GM19395 (cell line): ENCODE results near the gene EDEM1.
"Not testable (repeated sequence)": the region's sequence is repeated elsewhere in the genome, so short reads cannot be mapped to it uniquely, and the experiment has no call there.

Experiments
- ATAC-seq: cut with Tn5 transposase; IDR thresholded peaks from one replicate; pipeline ENCODE4 v1.9.1; 2021; ENCODE audit warnings: mild to moderate bottlenecking, moderate library complexity; ENCODE audit not compliant: unreplicated experiment

EDEM1 gene

DNA sequence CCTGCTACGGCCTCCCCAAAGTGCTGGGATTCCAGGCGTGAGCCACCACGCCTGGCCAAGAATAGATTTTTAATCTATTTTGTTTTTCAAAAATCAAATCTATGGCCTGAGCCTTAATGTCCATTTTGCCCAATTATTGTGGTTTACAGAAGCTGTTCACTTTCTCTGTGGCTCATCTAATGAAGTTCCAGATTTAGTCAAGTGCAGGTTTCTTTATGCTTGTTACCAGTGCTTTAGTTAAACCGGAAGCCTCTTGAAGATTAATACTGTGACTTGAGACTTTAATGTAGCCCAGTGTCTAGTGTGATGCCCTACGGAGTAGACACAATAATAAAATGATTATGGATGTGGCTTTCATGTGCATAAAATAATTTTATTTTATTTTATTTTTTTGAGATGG lies 16.5 kb upstream of the EDEM1 start:
- ATAC-seq = no peak

DNA sequence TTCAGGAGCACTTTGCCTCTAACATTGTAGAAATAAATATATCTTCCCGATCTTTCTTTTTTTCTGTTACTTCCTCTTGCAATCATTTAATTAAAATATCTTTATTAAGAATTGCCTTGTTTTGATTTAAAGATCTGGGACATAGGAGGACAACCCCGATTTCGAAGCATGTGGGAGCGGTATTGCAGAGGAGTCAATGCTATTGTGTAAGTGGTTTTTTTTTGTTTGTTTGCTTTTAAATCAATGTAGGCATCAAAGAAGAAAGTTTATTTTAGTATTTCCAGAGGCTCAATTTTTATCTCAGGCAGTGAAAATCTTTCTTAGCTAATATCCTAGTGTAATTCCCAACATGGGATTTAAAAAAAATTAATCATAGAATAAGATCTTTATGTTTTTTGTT lies 15.5 kb upstream of the EDEM1 start:
- ATAC-seq = no peak

DNA sequence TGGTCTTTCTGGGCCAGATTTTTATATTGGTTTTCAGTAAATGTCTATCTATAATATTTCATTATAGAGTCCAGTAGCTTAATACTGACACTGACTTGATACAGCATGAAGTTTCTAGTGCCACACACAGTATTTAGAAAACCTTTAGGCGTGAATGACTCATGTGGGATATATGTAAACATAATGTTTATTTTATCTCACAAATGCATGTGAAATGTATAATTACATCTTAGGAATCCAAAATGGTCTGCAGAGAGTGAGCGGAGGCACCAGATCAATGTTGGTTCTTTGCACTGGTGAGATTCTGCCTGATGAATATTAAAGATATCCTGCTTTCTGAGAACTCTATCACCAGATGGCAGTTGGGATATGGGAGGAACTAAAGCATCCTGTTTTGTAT lies 8.5 kb upstream of the EDEM1 start:
- not testable (repeated sequence) for ATAC-seq

DNA sequence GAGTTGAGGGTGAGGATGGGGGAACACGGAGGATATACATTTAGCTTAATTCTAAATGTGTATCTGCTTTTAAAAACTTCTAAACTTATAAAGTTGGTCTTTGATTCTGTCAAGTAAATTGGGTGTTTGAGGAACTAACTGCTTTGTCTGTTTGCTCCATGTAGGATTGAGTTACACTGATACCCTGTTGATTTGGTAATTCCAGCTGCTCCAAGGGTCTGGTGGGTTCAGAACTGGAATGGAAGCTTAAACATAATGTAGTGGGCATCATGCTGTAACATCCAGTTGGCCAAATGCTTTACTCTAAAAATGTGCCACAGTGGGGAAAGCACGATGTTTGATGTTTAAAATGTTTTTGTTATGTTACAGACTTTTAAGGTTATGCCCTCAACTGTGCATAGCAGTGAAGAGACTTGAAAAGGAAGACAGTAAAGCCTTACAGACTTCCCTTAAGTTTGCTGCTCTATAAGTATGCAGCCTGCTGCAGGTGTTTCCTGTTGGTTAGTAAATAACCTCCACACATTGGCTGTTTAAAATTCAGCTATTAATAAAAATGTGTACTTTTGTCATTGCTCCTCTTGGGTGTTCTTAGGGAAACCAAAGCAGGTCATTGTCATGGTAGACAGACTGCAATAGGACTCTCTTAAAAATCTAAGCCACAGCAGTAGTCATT lies 5.9 kb upstream of the EDEM1 start:
- ATAC-seq = peak; percentile 73

DNA sequence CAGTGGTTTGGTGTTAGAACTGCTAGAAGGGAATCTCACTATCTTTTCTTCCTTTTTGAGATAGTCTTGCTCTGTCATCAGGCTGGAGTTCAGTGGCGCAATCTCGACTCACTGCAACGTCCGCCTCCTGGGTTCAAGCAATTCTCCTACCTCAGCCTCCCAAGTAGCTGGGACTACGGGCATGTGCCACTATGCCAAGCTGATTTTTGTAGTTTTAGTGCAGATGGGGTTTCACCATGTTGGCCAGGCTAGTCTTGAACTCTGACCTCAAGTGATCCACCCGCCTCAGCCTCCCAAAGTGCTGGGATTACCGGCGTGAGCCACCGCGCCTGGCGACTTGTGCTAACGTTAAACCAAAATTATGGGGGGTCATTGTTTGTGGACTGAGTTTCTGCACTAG lies 3.8 kb upstream of the EDEM1 start:
- not testable (repeated sequence) for ATAC-seq

DNA sequence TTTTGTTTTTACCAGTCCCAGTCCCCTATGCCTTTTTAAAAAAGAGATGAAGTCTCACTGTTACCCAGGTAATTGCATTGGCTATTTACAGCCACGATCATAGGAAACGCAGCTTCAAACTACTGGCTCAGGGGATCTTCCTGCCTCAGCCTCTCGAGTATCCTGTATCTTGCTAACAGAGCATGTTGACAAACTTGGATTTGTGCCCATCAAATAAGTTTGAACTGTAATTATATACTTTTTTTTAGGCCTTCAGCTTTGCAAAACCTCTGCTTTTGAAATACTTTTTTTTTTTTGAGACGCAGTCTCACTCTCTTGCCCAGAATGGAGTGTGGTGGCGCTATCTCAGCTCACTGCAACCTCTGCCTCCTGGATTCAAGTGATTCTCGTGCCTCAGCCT lies 3.0 kb upstream of the EDEM1 start:
- ATAC-seq = no peak

DNA sequence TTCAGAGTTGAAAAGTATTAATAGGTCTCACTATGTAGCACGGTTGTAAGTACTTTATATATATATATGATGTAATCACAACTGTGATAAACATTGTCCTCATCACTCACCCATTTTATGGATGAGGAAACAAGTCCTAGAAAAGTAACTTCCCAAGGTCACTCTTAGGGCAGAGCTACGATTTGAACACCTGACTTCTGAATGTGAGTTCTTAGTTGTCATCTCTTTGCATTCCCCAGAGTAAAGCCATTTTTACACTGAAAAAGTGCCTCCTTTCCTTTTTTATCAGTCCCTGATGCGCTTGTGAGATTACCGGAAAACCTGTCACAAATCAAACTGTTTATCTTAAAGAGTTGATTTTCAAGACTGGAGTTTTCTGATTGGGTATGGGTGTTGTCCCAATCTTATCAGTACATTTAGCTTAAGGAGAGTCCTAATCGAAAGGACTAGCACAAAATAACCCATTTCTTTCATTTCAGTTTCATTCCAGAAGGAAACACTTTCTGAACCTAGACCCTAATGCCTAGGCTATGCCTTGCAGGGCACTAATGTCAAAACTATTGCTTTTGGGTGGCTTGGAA lies 2.3 kb upstream of the EDEM1 start:
- no peak for ATAC-seq

DNA sequence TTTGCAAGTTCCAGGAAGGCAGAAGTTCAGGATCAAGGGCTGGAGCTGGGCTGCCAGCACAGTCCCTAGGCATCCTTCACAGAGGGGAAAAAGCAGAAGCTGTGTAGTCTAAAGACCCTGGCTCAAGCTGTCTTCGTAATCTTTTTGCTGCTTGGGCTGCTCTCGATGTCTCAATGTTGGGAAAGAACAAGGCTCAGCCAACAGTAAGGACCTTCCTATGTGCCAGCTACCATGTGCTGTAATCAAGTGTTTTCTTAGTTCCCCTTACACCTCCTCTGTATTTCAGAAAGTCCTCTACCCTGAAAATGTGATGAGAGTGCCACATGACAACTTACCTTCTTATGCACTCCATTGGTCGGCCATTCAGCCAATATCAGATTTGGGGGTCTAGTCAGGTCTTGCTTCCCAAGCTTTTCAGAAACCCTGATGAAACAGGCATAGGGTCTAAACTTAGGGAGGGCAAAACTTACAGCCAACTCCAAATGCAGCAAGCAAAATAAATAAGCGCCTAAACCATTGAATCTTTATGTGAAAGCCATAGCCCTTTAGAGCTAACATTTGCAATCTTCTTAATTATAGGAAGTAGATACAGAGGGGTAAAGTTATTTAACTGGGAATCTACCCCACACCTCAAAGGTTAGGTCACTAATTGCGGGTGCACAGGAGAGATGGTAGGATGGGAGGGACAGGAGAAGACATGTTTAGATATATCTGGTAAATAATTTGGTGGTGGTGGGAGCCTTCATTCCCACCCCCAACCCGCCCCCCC lies 1.2 kb upstream of the EDEM1 start:
- peak; percentile 19 for ATAC-seq

DNA sequence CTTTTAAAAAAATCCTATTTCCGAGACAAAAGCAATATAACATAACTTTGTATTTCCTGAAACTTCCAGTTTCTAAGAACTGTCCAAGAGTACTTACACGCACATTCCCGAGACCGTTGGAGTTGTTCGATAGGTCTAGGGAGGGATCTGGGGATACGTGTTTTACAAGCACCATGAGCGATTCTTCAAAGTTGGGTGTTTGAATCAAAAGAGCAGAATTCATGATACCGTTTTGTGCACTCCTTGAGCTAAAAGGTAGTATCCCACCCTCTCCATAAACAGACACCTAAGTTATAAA lies 700 bp upstream of the EDEM1 start:
- no peak for ATAC-seq

DNA sequence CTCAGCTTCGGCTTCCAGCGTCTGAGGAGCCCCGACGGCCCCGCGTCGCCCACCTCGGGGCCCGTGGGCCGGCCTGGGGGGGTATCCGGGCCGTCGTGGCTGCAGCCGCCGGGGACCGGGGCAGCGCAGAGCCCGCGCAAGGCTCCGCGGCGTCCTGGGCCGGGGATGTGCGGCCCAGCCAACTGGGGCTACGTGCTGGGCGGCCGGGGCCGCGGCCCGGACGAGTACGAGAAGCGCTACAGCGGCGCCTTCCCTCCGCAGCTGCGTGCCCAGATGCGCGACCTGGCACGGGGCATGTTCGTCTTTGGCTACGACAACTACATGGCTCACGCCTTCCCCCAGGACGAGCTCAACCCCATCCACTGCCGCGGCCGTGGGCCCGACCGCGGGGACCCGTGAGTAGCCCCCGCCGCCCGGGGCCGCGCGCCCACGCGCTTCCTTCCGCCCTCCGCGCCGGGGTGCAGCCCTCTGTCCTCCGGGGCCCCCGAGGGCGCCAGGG lies 462 bp downstream of the EDEM1 start:
- peak; percentile 11 for ATAC-seq

DNA sequence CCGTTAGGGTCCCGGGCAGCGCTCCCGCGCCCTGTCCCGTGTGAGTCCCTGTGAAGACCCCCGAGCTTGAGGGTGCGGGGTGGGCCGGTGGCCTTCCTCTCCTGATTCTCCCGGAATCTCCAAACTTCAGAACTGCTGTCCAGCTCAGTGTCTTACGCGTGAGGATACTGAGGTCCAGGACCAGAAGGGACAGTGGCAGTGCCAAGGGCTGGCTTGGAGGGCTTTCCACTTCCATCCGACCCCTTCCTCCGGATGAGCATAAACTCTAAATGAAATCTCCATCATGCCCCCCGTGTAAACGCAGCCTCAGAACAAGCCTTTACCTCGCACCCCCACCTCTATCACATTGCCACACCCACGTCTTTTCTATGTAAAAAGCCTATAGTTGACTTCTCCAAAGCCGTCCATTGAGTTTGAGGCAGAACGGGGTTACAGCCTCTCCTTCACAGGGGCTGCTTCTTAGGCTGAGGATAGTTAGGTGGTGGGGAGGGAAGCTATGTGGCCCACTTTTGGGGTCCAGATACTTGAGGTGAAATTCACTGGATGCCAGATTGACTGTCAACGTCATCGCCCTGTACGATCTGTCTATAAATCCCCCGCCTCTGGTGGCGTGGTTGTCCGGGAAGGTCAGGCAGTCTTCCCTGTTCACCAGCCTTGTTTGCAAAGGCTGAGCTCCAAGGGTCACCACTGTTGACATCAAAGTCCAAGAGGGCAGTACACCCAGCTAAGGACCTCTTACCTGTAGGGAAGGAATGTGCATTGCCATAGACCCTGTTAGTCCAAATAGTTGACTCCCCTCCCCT lies 1.1 kb downstream of the EDEM1 start:
- ATAC-seq = no peak

DNA sequence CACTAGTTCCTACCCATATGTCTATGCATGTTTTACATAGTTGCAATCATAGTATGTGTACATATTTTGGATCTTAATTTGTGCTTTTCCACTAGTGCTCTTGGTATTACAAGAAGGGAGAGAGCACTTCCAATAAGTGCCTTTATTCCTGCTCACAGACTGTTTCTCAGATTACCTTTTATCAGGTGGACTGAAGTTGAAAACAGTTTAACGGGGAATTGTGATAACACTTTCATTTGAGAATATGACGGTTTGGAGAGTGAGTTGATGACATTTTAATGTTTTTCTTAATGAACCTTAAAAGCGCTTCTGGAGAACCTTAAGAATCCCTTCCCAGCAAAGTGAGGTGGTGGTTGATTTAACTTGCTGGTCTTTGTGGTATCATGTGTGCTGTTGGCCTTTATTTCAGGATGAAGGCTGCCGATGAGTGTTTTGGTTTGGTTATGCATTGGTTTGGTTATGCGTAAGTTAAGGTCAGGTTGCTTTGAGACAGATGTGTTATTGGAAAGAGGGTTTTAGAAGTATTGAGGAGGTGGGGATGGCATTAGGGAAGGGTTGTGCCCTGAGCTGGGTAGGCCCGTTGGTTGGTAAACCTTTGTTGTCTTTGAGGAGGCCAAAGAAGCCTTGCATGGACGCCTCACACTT lies 2.8 kb downstream of the EDEM1 start:
- ATAC-seq = no peak

DNA sequence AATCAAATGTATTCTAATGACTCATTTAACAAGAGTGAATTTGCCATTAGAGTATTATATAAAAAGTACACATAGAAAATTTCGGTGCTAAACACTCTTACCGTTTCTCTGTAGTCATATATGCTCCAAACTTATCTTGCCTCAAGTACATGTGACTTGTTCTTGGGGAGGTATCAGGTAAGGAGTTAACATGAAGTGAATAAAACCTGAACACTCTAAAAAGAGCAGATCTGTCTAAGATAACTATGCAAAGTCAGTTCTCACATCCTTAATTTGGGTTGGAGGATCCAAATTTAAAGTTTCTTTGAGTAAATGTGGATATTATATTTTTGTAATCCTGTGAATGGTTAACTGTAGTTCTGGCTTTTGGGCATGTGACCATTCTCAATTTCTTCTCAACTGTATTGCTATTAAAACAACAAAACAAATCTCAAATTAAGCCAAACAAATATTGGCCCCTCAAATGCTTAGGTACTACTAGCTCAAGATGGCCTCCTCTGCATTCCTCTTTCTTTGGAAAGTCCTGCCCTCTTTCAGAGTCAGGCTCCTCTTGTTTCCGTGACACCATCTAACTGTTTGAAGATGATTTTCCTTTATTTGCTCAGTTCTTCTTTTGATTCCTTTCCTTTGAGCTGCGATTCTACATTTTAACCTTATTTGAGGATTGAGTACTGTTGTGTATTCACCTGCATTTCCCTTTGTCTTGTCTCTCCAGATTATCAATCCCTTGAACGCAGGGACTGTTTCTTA lies 4.2 kb downstream of the EDEM1 start:
- peak; percentile 16 for ATAC-seq

DNA sequence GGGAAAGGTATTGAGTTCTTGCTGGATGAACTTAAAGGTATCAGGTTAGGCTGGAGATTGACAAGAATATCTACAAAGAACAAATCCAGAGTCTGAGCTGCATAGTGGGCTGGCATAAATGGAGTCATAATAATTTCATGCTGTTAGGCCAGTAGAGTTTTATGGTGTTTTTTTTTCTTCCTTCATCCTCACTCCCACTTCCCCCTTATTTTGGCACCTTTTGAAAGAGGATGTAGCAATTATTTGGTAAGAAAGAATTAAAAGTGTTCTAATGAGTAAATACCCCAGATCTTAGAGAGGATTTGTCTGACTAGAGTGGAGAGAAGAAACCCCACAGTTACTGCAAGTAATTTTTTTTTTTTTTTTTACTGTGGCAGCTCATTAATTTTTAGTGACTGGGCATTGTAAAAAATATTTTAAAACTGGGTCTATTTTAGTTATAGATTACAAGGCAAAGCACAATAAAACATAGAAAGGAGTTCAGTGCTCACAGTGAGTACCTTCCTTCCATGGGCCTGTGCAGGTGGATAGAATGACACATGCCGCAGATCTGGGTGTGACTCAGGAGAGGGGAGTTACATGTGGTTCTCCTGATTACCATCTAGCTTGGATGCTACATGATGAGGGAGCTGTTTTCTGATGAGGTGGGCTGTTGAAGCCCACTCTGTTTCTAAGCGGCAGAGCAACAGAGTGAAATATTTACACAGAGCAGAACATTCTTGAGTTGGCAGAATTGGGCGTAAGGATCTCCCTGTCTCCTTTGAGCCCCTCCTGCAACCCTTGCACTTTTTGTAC lies 5.3 kb downstream of the EDEM1 start:
- ATAC-seq = no peak

DNA sequence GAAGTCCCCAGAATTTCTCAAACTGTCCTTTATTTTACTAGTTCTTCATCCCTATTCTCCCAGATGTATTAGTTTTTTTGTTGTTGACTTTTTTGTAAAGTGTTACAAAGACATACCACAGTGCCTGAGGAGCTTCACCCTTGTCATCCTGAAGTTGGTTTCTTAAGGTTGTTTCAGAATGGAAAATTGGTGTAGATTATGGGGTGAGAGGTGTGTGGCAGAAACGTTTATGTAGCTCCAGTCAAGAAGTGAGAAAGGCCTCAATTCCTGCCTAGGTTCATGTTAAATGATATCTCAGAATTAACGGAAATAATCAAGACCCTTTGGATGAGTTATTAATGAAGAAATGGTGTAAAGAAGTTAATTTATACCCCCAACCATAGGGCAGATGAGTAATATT lies 6.8 kb downstream of the EDEM1 start:
- no peak for ATAC-seq

DNA sequence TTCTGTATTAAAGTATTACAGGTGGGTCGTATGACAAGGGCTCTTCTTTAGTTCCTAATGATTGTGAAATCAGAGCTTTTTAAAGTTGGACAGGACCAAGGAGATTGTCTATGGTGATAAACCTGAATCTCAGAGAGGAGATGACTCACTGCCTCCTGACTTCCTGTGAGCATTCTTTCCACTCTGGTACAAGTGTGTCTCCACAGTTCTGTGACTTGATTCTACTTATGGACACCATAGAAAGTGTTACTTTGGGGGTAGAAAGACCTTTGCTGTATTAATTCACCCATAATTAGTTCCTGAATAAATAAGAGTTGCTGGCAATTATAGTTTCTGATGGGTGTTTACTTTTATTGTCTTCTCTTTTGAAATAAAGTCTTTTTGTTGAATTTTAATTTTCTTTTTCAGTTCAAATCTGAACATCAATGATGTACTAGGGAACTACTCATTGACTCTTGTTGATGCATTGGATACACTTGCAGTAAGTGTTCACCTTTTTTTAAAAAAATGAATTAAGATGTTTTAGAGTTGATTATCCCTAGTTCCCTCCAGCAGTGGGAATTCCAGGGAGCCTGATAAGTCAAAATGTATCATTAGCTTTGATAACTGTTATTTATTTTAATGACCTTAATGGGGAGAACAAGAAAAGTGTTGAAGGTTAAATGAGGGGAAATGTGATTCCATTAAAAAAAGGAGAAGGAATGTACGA lies 7.4 kb downstream of the EDEM1 start:
- peak; percentile 45 for ATAC-seq

DNA sequence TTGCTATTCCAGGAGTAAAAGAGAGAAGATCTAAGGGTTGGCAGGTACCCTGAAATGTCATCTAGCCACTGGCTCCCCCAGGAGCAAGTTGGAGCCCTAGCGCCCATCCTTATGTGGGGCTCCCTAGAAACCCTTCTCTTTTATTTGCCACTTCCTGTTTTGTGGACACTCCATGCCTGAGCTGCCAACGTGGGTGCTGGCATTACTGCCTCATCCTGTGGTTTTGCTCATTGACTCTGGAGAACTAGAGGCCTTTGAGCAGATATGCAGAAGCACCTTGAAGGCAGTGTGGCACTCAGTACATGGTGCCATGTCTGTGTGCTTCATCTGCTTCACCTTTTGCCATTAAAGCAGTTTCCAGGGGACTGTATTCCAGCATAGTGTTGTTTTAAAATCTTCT lies 8.1 kb downstream of the EDEM1 start:
- ATAC-seq = no peak

DNA sequence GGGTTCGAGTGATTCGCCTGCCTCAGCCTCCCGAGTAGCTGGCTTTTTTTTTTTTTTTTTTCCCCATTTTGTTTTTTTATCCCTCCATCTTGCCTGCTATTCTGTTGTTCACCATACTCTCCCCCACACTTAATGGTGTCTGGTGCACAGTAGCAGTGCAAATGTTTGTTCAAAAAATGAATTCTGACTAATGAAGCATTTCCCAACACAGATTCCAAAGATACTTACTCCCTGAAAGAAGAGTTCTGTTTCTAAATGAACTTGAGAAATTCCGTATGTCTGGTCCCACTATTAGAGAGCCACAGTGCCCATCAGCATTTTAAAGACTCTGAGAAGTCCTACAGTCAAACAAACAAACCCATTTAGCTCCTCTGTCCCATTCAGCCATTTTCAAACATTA lies 9.5 kb downstream of the EDEM1 start:
- no peak for ATAC-seq
